Mesendoderm (in vitro differentiated cells): ENCODE results near the gene GLIS1. TPM values are rescaled to one million over a fixed set of nuclear protein-coding genes. Genes with fewer than 3 reads are reported as not detected.

Experiments used
- DNase-seq: peaks from one replicate; pipeline ENCODE4 v3.0.0; 2013
- H2AK5ac ChIP-seq: 2 replicates; pipeline ENCODE4 v1.6.1; 2013; ENCODE audit warnings: low read length, inconsistent platforms
- H2BK120ac ChIP-seq: 2 replicates; pipeline ENCODE4 v1.6.1; 2013; ENCODE audit warnings: low read depth, mild to moderate bottlenecking, low read length, moderate library complexity, mixed read lengths
- H2BK15ac ChIP-seq: replicated peaks from 2 replicates; pipeline ENCODE4 v1.6.1; 2013; ENCODE audit warnings: low read depth, mild to moderate bottlenecking, moderate library complexity
- H2BK5ac ChIP-seq: 2 replicates; pipeline ENCODE4 v1.6.1; 2013; ENCODE audit warnings: low read length, inconsistent platforms
- H3K18ac ChIP-seq: 2 replicates; pipeline ENCODE4 v1.6.1; 2013; ENCODE audit warnings: mild to moderate bottlenecking, low read length, mixed read lengths
- H3K23ac ChIP-seq: one replicate; pipeline ENCODE4 v1.6.1; 2013; ENCODE audit warnings: low read length
- H3K27ac ChIP-seq: 2 replicates; pipeline ENCODE4 v1.5.1; 2013; ENCODE audit warnings: low read depth, mild to moderate bottlenecking, inconsistent platforms, low read length, moderate library complexity
- H3K27me3 ChIP-seq: 2 replicates; pipeline ENCODE4 v1.6.1; 2013; ENCODE audit warnings: low read length, control low read depth, mild to moderate bottlenecking, inconsistent platforms; ENCODE audit not compliant: insufficient read depth, poor library complexity
- H3K36me3 ChIP-seq: 2 replicates; pipeline ENCODE4 v1.6.1; 2013; ENCODE audit warnings: low read length, inconsistent platforms; ENCODE audit not compliant: control insufficient read depth, insufficient read depth
- H3K4ac ChIP-seq: one replicate; pipeline ENCODE4 v1.6.1; 2013; ENCODE audit warnings: low read depth, mild to moderate bottlenecking, low read length, moderate library complexity
- H3K4me1 ChIP-seq: 2 replicates; pipeline ENCODE4 v1.6.1; 2013; ENCODE audit warnings: low read depth, low read length, inconsistent platforms; ENCODE audit not compliant: control insufficient read depth
- H3K4me2 ChIP-seq: 2 replicates; pipeline ENCODE4 v1.6.1; 2013; ENCODE audit warnings: low read length
- H3K4me3 ChIP-seq: 2 replicates; pipeline ENCODE4 v1.5.1; 2013; ENCODE audit warnings: mild to moderate bottlenecking, low read length
- H3K56ac ChIP-seq: one replicate; pipeline ENCODE4 v1.6.1; 2013; ENCODE audit warnings: low read length
- H3K79me1 ChIP-seq: 2 replicates; pipeline ENCODE4 v1.6.1; 2013; ENCODE audit warnings: low read length, inconsistent platforms
- H3K79me2 ChIP-seq: 2 replicates; pipeline ENCODE4 v1.6.1; 2013; ENCODE audit warnings: mild to moderate bottlenecking, low read length; ENCODE audit not compliant: control insufficient read depth, insufficient read depth
- H3K9ac ChIP-seq: 2 replicates; pipeline ENCODE4 v1.6.1; 2013; ENCODE audit warnings: low read length, inconsistent platforms
- H4K5ac ChIP-seq: one replicate; pipeline ENCODE4 v1.6.1; 2013; ENCODE audit warnings: low read length
- H4K8ac ChIP-seq: one replicate; pipeline ENCODE4 v1.6.1; 2013; ENCODE audit warnings: low read depth, mild to moderate bottlenecking, control low read depth, low read length, moderate library complexity
- WGBS: extraction: QIAGEN DNeasy Blood & Tissue Kit; methylation state at CpG from one replicate; pipeline ENCODE4 v1.1.7; 2013; ENCODE audit warnings: low lambda C conversion rate, missing lambda C conversion rate; ENCODE audit not compliant: insufficient coverage; ENCODE audit errors: extremely low coverage; 5-methylcytosine and 5-hydroxymethylcytosine counted together
- small RNA-seq: library from polyadenylated mRNA; stranded (forward); fragments of <200 nt; extraction: miRNeasy Mini kit (QIAGEN cat#:217004); gene quantifications from one replicate; pipeline ENCODE3, GENCODE V24; 2013; ENCODE audit not compliant: insufficient read depth

GLIS1 gene

DNA sequence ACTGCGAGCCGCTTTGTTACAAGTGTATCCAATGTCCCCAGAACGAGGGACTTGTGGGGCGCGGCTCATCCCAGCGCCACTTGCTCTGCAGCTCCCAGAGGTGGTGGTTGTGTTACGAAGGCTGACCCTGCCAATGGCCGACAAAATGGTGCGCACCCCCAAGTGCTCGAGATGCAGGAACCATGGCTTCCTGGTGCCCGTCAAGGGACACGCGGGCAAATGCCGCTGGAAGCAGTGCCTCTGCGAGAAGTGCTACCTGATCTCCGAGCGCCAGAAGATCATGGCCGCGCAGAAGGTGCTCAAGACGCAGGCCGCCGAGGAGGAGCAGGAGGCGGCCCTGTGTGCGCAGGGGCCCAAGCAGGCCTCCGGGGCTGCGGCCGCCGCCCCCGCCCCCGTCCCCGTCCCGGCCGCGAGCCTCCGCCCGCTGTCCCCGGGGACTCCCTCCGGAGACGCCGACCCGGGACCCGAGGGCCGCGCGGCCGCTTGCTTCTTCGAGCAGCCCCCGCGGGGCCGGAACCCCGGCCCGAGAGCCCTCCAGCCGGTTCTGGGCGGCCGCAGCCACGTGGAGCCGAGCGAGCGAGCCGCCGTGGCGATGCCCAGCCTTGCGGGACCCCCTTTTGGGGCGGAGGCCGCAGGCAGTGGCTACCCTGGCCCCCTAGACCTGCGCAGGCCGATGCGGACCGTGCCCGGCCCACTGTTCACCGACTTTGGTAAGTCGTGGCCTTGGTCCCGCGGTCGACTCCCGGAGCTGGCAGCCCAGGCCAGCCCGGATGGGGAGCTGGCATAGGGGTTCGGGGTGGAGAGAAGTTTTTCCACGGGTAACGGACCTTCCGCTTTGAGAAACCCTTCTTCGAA is 279.4 kb downstream of the GLIS1 start, which contains the start of gene DMRTB1:
Gene DMRTB1, plus strand, starts transcription at position 79 of the 855 bp plus-strand sequence. Its CDS starts 55 bp downstream, at position 134.
- DNase-seq: no peak
- no peak within 1 kb of the TSS for H2BK120ac ChIP-seq
- H3K56ac ChIP-seq: no peak within 1 kb of the TSS
- no peak within 1 kb of the TSS for H2BK5ac ChIP-seq
- H3K27me3 ChIP-seq: no peaks in the 10 kb centered on the region
- no peak within 1 kb of the TSS for H4K5ac ChIP-seq
- no peak within 1 kb of the TSS for H2AK5ac ChIP-seq
- H4K8ac ChIP-seq: no peak within 1 kb of the TSS
- H3K18ac ChIP-seq: no peak within 1 kb of the TSS
- H2BK15ac ChIP-seq: no peak within 1 kb of the TSS
- H3K79me2 ChIP-seq: no peaks in the 10 kb centered on the region
- no peak within 1 kb of the TSS for H3K23ac ChIP-seq
- H3K4ac ChIP-seq: no peak within 1 kb of the TSS
- H3K79me1 ChIP-seq: no peaks in the 10 kb centered on the region
- no peak within 1 kb of the TSS for H3K9ac ChIP-seq
- H3K4me1 ChIP-seq: no peaks in the 10 kb centered on the region
- no peaks in the 10 kb centered on the region for H3K36me3 ChIP-seq
- no CpG with 5 or more reads among the region's 82 CpGs for WGBS
- H3K27ac ChIP-seq: no peak within 1 kb of the TSS
- no peak within 1 kb of the TSS for H3K4me2 ChIP-seq
- no peak within 1 kb of the TSS for H3K4me3 ChIP-seq

DNA sequence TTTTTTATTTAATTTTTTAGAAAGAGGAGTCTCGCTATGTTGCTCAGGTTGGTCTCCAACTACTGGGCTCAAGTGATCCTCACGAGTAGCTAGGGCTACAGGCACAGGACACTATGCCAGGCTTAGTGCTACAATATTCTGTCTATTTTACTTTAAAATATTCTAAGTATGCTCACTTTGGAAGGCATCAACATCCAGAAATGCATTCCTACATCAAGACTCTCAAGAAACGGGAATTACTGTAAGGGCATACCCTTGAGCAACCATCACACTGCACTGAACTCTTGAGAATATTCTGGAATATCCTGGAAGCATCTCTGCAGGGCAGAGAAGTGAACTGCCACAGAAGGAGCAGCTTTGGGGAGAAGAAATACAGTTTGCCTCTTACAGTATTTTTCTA is 280.3 kb downstream of the GLIS1 start:
- H2BK5ac ChIP-seq: no peak overlapping the region
- DNase-seq: no peak
- H3K79me1 ChIP-seq: no peaks in the 10 kb centered on the region
- H3K23ac ChIP-seq: no peak overlapping the region
- no peak overlapping the region for H3K4me3 ChIP-seq
- no peak overlapping the region for H3K27ac ChIP-seq
- no peaks in the 10 kb centered on the region for H3K79me2 ChIP-seq
- H3K36me3 ChIP-seq: no peaks in the 10 kb centered on the region
- H3K9ac ChIP-seq: no peak overlapping the region
- no peak overlapping the region for H2BK15ac ChIP-seq
- H3K4me1 ChIP-seq: no peaks in the 10 kb centered on the region
- H3K4me2 ChIP-seq: no peak overlapping the region
- H4K5ac ChIP-seq: no peak overlapping the region
- H2AK5ac ChIP-seq: no peak overlapping the region
- no peak overlapping the region for H2BK120ac ChIP-seq
- no peaks in the 10 kb centered on the region for H3K27me3 ChIP-seq
- no CpG with 5 or more reads among the region's 3 CpGs for WGBS
- H3K56ac ChIP-seq: no peak overlapping the region
- H3K4ac ChIP-seq: no peak overlapping the region
- H3K18ac ChIP-seq: no peak overlapping the region
- no peak overlapping the region for H4K8ac ChIP-seq

Small RNAs within 50 kb of the gene (small RNA-seq; reads per million reads assigned to genes)
- gene RF00418 (not detected), gene RNU7-95P (not detected)
